Measurements from ENCODE around the gene RHOG. TPM values are rescaled to one million over a fixed set of nuclear protein-coding genes. Genes with fewer than 3 reads are reported as not detected.
"Not testable (repeated sequence)": the region's sequence is repeated elsewhere in the genome, so short reads cannot be mapped to it uniquely, and the experiment has no call there.

Gene RHOG
- total and polyA plus RNA-seq, 4 donors, result 5.8 to 31.1 (median 19.5) TPM

DNA sequence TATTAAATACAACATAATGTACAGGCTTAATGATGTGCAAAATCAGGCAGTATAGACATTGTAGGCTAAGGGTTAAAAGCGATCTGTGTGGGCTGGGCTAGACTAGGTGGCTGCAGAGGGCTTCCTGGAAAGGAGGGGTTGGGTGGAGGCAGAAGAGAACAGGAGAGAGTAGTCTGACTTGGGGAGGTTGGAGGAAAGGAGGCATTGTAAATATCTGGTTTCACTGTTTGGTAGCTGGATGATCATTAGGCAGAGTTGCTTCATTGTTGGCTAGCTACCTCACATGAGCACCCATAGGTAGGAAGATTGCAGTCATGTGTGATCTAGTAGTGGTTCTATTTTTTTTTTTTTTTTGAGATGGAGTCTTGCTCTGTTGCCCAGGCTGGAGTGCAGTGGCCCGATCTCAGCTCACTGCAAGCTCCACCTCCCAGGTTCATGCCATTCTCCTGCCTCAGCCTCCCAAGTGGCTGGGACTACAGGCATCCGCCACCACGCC lies 20.2 kb upstream of the RHOG start:
- H3K4me3 ChIP-seq (ENCODE audit: low read depth, low read length); H3K27ac ChIP-seq (ENCODE audit: low read depth, low read length); H3K9me3 ChIP-seq (ENCODE audit: control insufficient read depth, insufficient read depth, low read length); DNase-seq (ENCODE audit: low read depth in 4 of 6, low spot score in 6 of 6); H3K27me3 ChIP-seq (ENCODE audit: control insufficient read depth, insufficient read depth, low read length); H3K36me3 ChIP-seq (ENCODE audit: control insufficient read depth, insufficient read depth, low read length): not testable (repeated sequence)
- WGBS (ENCODE audit: insufficient coverage), result 95% methylated on average over 3 of the region's 4 CpGs
- H3K4me1 ChIP-seq (ENCODE audit: control insufficient read depth, insufficient read depth, low read length), result peaks cover 17% of the 10 kb centered on the region

GRCh38 chr11:3860375-3860774 lies 19.6 kb upstream of the RHOG start:
- no peak for DNase-seq (ENCODE audit: low read depth in 4 of 6, low spot score in 6 of 6)
- Histone ChIP-seq H3K4me3 (ENCODE audit: low read depth, low read length) (no peak overlapping the region), H3K9me3 (ENCODE audit: control insufficient read depth, insufficient read depth, low read length) (no peaks in the 10 kb centered on the region), H3K27me3 (ENCODE audit: control insufficient read depth, insufficient read depth, low read length) (no peaks in the 10 kb centered on the region), H3K27ac (ENCODE audit: low read depth, low read length) (no peak overlapping the region), H3K36me3 (ENCODE audit: control insufficient read depth, insufficient read depth, low read length) (peaks cover 2% of the 10 kb centered on the region), H3K4me1 (ENCODE audit: control insufficient read depth, insufficient read depth, low read length) (peaks cover 20% of the 10 kb centered on the region)
- no CpG with 5 or more reads among the region's 2 CpGs for WGBS (ENCODE audit: insufficient coverage)

DNA sequence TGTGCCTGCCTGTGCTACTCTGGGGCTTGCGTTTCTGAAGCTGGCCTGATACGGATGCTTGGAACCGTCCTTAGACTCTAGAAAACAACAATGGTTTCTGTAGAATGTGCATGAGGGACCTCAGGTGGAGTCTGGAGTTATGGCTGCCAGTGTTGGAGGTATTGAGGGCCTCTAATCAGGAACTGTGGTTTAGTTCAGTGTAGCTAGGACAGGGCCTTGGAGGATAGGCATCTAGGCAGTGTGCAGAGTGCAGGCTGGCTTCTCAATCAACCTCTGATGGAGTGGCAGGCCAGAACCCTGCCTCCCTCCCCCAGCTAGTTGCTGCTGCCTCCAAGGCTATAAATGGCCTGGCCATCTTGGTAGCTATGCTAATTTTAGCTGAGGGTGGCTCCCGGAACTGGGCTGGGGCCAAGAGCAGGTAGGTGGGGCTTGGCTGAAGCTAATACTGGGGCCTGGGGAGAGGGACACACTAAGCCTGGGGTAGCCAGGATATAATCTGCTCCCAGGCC lies 18.7 kb upstream of the RHOG start:
- no peak overlapping the region for H3K4me3 ChIP-seq (ENCODE audit: low read depth, low read length)
- H3K4me1 ChIP-seq (ENCODE audit: control insufficient read depth, insufficient read depth, low read length), result peaks cover 25% of the 10 kb centered on the region
- H3K36me3 ChIP-seq (ENCODE audit: control insufficient read depth, insufficient read depth, low read length), result peaks cover 2% of the 10 kb centered on the region
- no peaks in the 10 kb centered on the region for H3K9me3 ChIP-seq (ENCODE audit: control insufficient read depth, insufficient read depth, low read length)
- 74% methylated on average over 4 of the region's 4 CpGs for WGBS (ENCODE audit: insufficient coverage)
- no peak for DNase-seq (ENCODE audit: low read depth in 4 of 6, low spot score in 6 of 6)
- H3K27ac ChIP-seq (ENCODE audit: low read depth, low read length), result no peak overlapping the region
- H3K27me3 ChIP-seq (ENCODE audit: control insufficient read depth, insufficient read depth, low read length), result no peaks in the 10 kb centered on the region

GRCh38 chr11:3857628-3858027 lies 16.9 kb upstream of the RHOG start:
- H3K27me3 ChIP-seq (ENCODE audit: control insufficient read depth, insufficient read depth, low read length), result no peaks in the 10 kb centered on the region
- H3K4me3 ChIP-seq (ENCODE audit: low read depth, low read length), result no peak overlapping the region
- no peaks in the 10 kb centered on the region for H3K9me3 ChIP-seq (ENCODE audit: control insufficient read depth, insufficient read depth, low read length)
- peaks cover 2% of the 10 kb centered on the region for H3K36me3 ChIP-seq (ENCODE audit: control insufficient read depth, insufficient read depth, low read length)
- no peak for DNase-seq (ENCODE audit: low read depth in 4 of 6, low spot score in 6 of 6)
- H3K4me1 ChIP-seq (ENCODE audit: control insufficient read depth, insufficient read depth, low read length), result peaks cover 27% of the 10 kb centered on the region
- H3K27ac ChIP-seq (ENCODE audit: low read depth, low read length), result no peak overlapping the region

GRCh38 chr11:3856856-3857553 lies 16.2 kb upstream of the RHOG start:
- Histone ChIP-seq H3K27me3 (ENCODE audit: control insufficient read depth, insufficient read depth, low read length) (no peaks in the 10 kb centered on the region), H3K36me3 (ENCODE audit: control insufficient read depth, insufficient read depth, low read length) (peaks cover 2% of the 10 kb centered on the region), H3K9me3 (ENCODE audit: control insufficient read depth, insufficient read depth, low read length) (no peaks in the 10 kb centered on the region), H3K4me3 (ENCODE audit: low read depth, low read length) (no peak overlapping the region), H3K27ac (ENCODE audit: low read depth, low read length) (no peak overlapping the region), H3K4me1 (ENCODE audit: control insufficient read depth, insufficient read depth, low read length) (peaks cover 27% of the 10 kb centered on the region)
- WGBS (ENCODE audit: insufficient coverage), result 81% methylated on average over 2 of the region's 5 CpGs
- DNase-seq (ENCODE audit: low read depth in 4 of 6, low spot score in 6 of 6), result no peak

- peak overlapping the region; percentile 74 for H3K4me3 ChIP-seq (ENCODE audit: low read depth, low read length)
- H3K36me3 ChIP-seq (ENCODE audit: control insufficient read depth, insufficient read depth, low read length), result peaks cover 2% of the 10 kb centered on the region
- H3K27ac ChIP-seq (ENCODE audit: low read depth, low read length), result peak overlapping the region; percentile 47
- peak in 2 of 6 donors; percentile 9 to 43 for DNase-seq (ENCODE audit: low read depth in 4 of 6, low spot score in 6 of 6)
- peaks cover 27% of the 10 kb centered on the region for H3K4me1 ChIP-seq (ENCODE audit: control insufficient read depth, insufficient read depth, low read length)
- no peaks in the 10 kb centered on the region for H3K27me3 ChIP-seq (ENCODE audit: control insufficient read depth, insufficient read depth, low read length)
- no peaks in the 10 kb centered on the region for H3K9me3 ChIP-seq (ENCODE audit: control insufficient read depth, insufficient read depth, low read length)
- WGBS (ENCODE audit: insufficient coverage), result 5% methylated on average over 40 of the region's 40 CpGs
These were observed 15.2 kb upstream of the RHOG start for GRCh38 chr11:3855808-3856491.

DNA sequence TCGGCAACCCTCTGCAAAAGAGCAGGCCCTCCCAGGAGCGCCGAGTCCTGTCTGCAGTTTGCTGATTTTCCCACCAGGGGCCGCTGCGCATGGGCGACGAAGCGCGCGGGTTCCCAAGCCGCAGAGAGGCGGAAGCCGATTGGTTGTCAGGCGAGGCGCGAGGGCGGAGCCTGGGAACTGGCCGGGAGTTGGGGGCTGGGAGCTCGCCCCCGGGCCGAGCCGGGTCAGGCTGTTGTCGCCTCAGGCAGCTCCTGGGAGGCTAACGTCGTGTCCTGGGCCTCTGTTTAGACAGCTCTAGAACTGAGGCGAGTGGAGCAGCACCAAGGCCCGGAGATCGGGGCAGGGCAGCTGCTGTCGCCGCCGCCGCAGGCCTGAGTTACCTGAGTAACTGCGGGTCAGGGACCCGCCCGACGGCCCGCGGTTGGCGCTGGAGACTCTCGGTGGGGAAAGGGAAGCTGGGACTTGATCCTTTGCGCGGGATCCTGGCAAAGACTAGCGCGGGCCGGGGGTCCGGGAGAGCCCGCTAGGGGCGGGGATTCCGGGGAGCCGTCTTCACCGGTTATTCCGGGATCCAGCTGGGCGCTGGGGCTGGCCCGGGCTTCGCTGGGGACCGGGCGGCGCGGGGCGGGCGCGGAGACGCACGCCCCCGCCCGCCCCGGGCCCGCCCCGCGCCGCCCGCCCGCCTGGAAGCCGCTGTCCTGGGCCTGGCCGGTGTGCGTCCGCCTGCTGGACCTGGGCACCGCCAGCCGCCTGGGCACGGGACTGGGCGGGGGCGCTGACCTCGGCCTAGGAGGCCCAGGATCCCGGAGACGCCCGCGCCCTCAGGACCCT lies 14.4 kb upstream of the RHOG start, which contains the start of gene STIM1:
Gene STIM1, plus strand, starts transcription at position 688 of the 831 bp plus-strand sequence. CDS start 607 bp downstream, outside the sequence.
- Histone ChIP-seq H3K9me3 (ENCODE audit: control insufficient read depth, insufficient read depth, low read length) (no peaks in the 10 kb centered on the region), H3K36me3 (ENCODE audit: control insufficient read depth, insufficient read depth, low read length) (peaks cover 2% of the 10 kb centered on the region), H3K27me3 (ENCODE audit: control insufficient read depth, insufficient read depth, low read length) (no peaks in the 10 kb centered on the region), H3K4me1 (ENCODE audit: control insufficient read depth, insufficient read depth, low read length) (peaks cover 27% of the 10 kb centered on the region), H3K4me3 (ENCODE audit: low read depth, low read length) (peak within 1 kb of the TSS; percentile 94), H3K27ac (ENCODE audit: low read depth, low read length) (peak within 1 kb of the TSS; percentile 93)
- peak; percentile 82 to 98 (median 92) for DNase-seq (ENCODE audit: low read depth in 4 of 6, low spot score in 6 of 6)
- under 1% methylated on average over 86 of the region's 87 CpGs for WGBS (ENCODE audit: insufficient coverage)

- Histone ChIP-seq H3K27me3 (ENCODE audit: control insufficient read depth, insufficient read depth, low read length) (no peaks in the 10 kb centered on the region), H3K4me1 (ENCODE audit: control insufficient read depth, insufficient read depth, low read length) (peaks cover 25% of the 10 kb centered on the region), H3K4me3 (ENCODE audit: low read depth, low read length) (peak overlapping the region; percentile 94), H3K9me3 (ENCODE audit: control insufficient read depth, insufficient read depth, low read length) (no peaks in the 10 kb centered on the region), H3K27ac (ENCODE audit: low read depth, low read length) (peak overlapping the region; percentile 93), H3K36me3 (ENCODE audit: control insufficient read depth, insufficient read depth, low read length) (peaks cover 2% of the 10 kb centered on the region)
- DNase-seq (ENCODE audit: low read depth in 4 of 6, low spot score in 6 of 6), result no peak
- 27% methylated on average over 6 of the region's 7 CpGs for WGBS (ENCODE audit: insufficient coverage)
These were observed 13.9 kb upstream of the RHOG start for GRCh38 chr11:3854660-3854976.

DNA sequence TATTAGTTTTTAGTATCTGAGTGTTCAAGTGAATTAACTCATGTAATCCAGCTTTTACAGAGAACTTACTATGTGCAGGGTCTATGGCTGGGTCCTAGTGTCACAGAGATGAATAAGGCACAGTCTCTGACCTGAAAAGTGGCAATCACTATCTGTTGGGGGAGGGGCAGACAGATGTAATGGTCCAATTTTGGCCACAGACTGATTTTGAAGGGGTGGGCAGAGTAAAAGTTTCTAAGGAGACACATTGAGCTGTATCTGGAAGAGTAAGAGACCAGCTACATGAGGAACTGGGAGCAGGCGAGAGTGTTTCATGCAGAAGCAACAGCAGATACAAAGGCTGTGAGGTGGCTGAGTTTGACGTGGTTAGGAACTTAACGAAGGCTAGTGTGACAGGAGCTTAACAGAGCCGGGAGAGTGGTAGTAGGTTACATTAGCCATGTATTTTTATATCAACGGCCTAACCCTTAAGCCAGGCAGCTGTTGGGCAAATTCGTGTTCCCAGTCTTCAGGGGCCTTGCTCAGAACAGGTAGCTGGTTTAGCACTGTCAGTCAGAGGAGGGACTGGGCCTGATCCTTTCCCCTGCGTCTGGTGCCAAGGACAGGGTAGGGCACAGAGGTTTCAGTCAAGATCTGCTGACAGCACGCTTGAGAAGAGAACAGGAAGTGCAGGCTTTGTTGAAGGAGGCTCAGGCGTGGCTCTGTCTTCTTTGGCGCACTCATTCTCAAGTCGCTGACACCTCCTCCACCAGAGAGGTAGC lies 13.3 kb upstream of the RHOG start:
- H3K27ac ChIP-seq (ENCODE audit: low read depth, low read length), result no peak overlapping the region
- peaks cover 2% of the 10 kb centered on the region for H3K36me3 ChIP-seq (ENCODE audit: control insufficient read depth, insufficient read depth, low read length)
- DNase-seq (ENCODE audit: low read depth in 4 of 6, low spot score in 6 of 6), result no peak
- H3K4me1 ChIP-seq (ENCODE audit: control insufficient read depth, insufficient read depth, low read length), result peaks cover 20% of the 10 kb centered on the region
- WGBS (ENCODE audit: insufficient coverage), result 85% methylated on average over 9 of the region's 11 CpGs
- H3K27me3 ChIP-seq (ENCODE audit: control insufficient read depth, insufficient read depth, low read length), result no peaks in the 10 kb centered on the region
- no peaks in the 10 kb centered on the region for H3K9me3 ChIP-seq (ENCODE audit: control insufficient read depth, insufficient read depth, low read length)
- no peak overlapping the region for H3K4me3 ChIP-seq (ENCODE audit: low read depth, low read length)

All from spinal cord (tissue), 10 donors.